ENCODE measurements around the gene CST9. TPM values are rescaled to one million over a fixed set of nuclear protein-coding genes. Genes with fewer than 3 reads are reported as not detected.

Gene CST9
- total and polyA plus RNA-seq, 9 of the 15 experiments (the other 6 are each of a cell fraction or from before 2014, with no cell fraction given) = not detected

GRCh38 chr20:23607497-23608245, 2.0 kb upstream of the CST9 start (continued):
- no peak for TF ChIP-seq CUX1 (CRISPR knock-in tag; IDR thresholded peaks at IDR 0.05)
- TF ChIP-seq STAT6 (CRISPR knock-in tag; IDR thresholded peaks at IDR 0.05) = no peak
- TF ChIP-seq E4F1 (CRISPR knock-in tag; IDR thresholded peaks at IDR 0.05; ENCODE audit: borderline replicate concordance) = no peak
- TF ChIP-seq SFPQ (IDR thresholded peaks at IDR 0.05; ENCODE audit: low read depth, low read length) = no peak
- TF ChIP-seq, protein P1, sequence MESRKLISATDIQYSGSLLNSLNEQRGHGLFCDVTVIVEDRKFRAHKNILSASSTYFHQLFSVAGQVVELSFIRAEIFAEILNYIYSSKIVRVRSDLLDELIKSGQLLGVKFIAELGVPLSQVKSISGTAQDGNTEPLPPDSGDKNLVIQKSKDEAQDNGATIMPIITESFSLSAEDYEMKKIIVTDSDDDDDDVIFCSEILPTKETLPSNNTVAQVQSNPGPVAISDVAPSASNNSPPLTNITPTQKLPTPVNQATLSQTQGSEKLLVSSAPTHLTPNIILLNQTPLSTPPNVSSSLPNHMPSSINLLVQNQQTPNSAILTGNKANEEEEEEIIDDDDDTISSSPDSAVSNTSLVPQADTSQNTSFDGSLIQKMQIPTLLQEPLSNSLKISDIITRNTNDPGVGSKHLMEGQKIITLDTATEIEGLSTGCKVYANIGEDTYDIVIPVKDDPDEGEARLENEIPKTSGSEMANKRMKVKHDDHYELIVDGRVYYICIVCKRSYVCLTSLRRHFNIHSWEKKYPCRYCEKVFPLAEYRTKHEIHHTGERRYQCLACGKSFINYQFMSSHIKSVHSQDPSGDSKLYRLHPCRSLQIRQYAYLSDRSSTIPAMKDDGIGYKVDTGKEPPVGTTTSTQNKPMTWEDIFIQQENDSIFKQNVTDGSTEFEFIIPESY (CRISPR knock-in tag; IDR thresholded peaks at IDR 0.05) = no peak
- no peak for TF ChIP-seq MLLT1 (IDR thresholded peaks at IDR 0.05)
- TF ChIP-seq CEBPB (tag; IDR thresholded peaks at IDR 0.05) = no peak
- no peak for TF ChIP-seq ZNF324 (CRISPR knock-in tag; IDR thresholded peaks at IDR 0.05)
